ENCODE data around the gene OLA1. TPM values are rescaled to one million over a fixed set of nuclear protein-coding genes. Genes with fewer than 3 reads are reported as not detected.
A peak's percentile ranks its signal among the peaks of the same experiment; 100 is the strongest.

Gene OLA1
- total and polyA plus RNA-seq, 2 of the 13 experiments (the other 11 are each of a cell fraction or from before 2014, with no cell fraction given) = 153 to 241 TPM

DNA sequence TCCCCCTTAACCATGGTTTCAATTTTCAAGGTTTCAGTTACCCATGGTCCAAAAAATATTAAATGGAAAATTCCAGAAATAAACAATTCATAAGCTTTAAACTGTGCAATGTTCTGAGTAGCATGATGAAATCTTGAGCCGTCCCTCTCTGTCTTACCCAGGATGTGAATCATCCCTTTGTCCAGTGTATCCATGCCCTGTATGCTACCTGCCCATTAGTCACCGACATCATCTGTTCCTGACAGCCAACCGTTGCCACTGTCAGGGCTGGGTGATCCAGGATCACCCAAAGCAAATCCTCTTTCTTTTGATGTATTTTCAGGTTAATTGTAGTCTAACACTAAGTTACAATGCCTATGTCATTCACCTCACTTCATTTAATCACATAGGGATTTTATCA lies 15.7 kb upstream of the OLA1 start (continued):
- TF ChIP-seq, protein P1, sequence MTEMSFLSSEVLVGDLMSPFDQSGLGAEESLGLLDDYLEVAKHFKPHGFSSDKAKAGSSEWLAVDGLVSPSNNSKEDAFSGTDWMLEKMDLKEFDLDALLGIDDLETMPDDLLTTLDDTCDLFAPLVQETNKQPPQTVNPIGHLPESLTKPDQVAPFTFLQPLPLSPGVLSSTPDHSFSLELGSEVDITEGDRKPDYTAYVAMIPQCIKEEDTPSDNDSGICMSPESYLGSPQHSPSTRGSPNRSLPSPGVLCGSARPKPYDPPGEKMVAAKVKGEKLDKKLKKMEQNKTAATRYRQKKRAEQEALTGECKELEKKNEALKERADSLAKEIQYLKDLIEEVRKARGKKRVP (CRISPR knock-in tag; IDR thresholded peaks at IDR 0.05) = peak in 1 of 2 experiments; percentile 96; a peak in 2 of 4 replicates
- TF ChIP-seq EP300 (IDR thresholded peaks at IDR 0.05; ENCODE audit: low read depth in 2 of 2, low read length in 2 of 2) (peak in 1 of 2 experiments; percentile 53; a peak in 1 of 4 replicates), EP300 (CRISPR knock-in tag; IDR thresholded peaks at IDR 0.05; ENCODE audit: borderline replicate concordance) (no peak)
- TF ChIP-seq, protein P2, sequence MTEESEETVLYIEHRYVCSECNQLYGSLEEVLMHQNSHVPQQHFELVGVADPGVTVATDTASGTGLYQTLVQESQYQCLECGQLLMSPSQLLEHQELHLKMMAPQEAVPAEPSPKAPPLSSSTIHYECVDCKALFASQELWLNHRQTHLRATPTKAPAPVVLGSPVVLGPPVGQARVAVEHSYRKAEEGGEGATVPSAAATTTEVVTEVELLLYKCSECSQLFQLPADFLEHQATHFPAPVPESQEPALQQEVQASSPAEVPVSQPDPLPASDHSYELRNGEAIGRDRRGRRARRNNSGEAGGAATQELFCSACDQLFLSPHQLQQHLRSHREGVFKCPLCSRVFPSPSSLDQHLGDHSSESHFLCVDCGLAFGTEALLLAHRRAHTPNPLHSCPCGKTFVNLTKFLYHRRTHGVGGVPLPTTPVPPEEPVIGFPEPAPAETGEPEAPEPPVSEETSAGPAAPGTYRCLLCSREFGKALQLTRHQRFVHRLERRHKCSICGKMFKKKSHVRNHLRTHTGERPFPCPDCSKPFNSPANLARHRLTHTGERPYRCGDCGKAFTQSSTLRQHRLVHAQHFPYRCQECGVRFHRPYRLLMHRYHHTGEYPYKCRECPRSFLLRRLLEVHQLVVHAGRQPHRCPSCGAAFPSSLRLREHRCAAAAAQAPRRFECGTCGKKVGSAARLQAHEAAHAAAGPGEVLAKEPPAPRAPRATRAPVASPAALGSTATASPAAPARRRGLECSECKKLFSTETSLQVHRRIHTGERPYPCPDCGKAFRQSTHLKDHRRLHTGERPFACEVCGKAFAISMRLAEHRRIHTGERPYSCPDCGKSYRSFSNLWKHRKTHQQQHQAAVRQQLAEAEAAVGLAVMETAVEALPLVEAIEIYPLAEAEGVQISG (CRISPR knock-in tag; IDR thresholded peaks at IDR 0.05) = no peak

DNA sequence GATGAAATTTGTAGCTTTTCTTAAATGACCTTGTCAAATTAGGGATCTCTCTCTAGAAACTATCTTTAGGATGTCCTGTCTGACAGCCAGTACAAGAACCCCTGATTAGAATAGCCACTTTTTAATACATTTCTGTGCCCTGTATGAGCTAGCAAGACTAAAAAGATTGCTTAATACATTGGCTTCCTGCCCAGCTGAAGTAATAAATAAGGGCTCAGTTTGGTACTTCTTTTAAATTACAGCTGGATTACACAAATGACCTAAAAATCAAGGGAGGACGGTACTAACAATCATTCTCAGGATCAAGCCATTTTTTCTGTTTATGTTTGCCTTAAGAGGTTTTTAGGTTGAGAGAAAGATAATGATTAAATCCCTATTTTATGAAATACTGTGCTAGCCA lies 11.6 kb upstream of the OLA1 start:
- Histone ChIP-seq H3K27me3 (ENCODE audit: control insufficient read depth in 1 of 2, insufficient read depth in 2 of 2, low read length in 2 of 2) (0 out of 5 replicates have a peak, but pooled peaks cover 0 to 2% of the 10 kb centered on the region in 2 experiments), H2AFZ (ENCODE audit: low read length) (no peak overlapping the region), H3K9ac (ENCODE audit: insufficient read depth, low read depth, low read length) (no peak overlapping the region), H4K20me1 (ENCODE audit: insufficient read depth, low read length) (no peaks in the 10 kb centered on the region), H3K36me3 (replicated peaks in 1 of 2; ENCODE audit: control insufficient read depth in 1 of 2, insufficient read depth in 2 of 2, low read length in 2 of 2) (no peaks in the 10 kb centered on the region), H3K4me3 (replicated peaks in 1 of 3; ENCODE audit: insufficient read depth in 1 of 3, low read depth in 2 of 3, low read length in 3 of 3) (no peak overlapping the region), H3K4me2 (ENCODE audit: low read depth, low read length) (no peak overlapping the region), H3K9me3 (ENCODE audit: low read length) (no peaks in the 10 kb centered on the region), H3K27ac (ENCODE audit: extremely low read length, insufficient read depth, low read length) (no peak overlapping the region), H3K4me1 (ENCODE audit: insufficient read depth, low read length) (peaks cover 7% of the 10 kb centered on the region), H3K79me2 (ENCODE audit: insufficient read depth, low read length) (no peaks in the 10 kb centered on the region)
- intact Hi-C loops (cut with micrococcal nuclease; ENCODE audit: unreplicated experiment) (no loop called here), in situ Hi-C loops (cut with HindIII; ENCODE audit: extremely low pct_ligation_motif_present, low pct_unique_long_range_greater_than_20kb) (no loop called here)
- ChIA-PET POLR2A (interaction anchor here (1.5 kb wide), 1 partner anchor 11 kb away, joined by 5 read pairs; the partner anchor contains the start of gene OLA1), CTCF (ENCODE audit: low intra/inter-chr PET ratio, low total read pairs) (no interaction called here)
- FAIRE-seq = no peak
- no peak for DNase-seq (ENCODE audit: low spot score)
- TF ChIP-seq CEBPB (IDR thresholded peaks at IDR 0.05; ENCODE audit: borderline replicate concordance, low read depth, low read length) (peak; percentile 24; the same call in 1 of the 2 replicates), HMGA1 (CRISPR knock-in tag; conservative IDR thresholded peaks at IDR 0.05) (no peak), ZNF335 (CRISPR knock-in tag; IDR thresholded peaks at IDR 0.05) (no peak)
- WGBS (ENCODE audit: low lambda C conversion rate) = 70% methylated on average over 1 of the region's 1 CpG
- ATAC-seq = no peak
- no TSS peak for BruUV-seq (replicated peaks)

Data from HepG2 (cell line).